WTC11 (cell line): ENCODE measurements around the gene PPP1R9A. TPM values are rescaled to one million over a fixed set of nuclear protein-coding genes. Genes with fewer than 3 reads are reported as not detected.

Experiments used
- ATAC-seq: fragments of 200-7000 bp; cut with Tn5 transposase; 2 replicates; pipeline ENCODE4 v1.10.0; 2021; ENCODE audit warnings: mild to moderate bottlenecking, moderate library complexity
- CTCF ChIA-PET: fragments of 300-600 bp; sonication (Branson Sonifier 250); formaldehyde crosslinking; loops from one replicate; lab custom pipeline; 2021; ENCODE audit warnings: antibody characterized with exemption; lab: Charles Lee
- POLR2A ChIA-PET: fragments of 350-600 bp; sonication (Branson Sonifier 250); formaldehyde crosslinking; loops from one replicate; lab custom pipeline; 2021; ENCODE audit warnings: antibody characterized with exemption; lab: Charles Lee
- DNase-seq: peaks from one replicate; pipeline ENCODE4 v3.0.0; 2021; ENCODE audit warnings: low spot score
- H3K27ac Mint-ChIP-seq: 2 replicates; pipeline ENCODE4 v1.8.0; 2021; ENCODE audit warnings: mixed read lengths
- H3K27me3 Mint-ChIP-seq: 2 replicates; pipeline ENCODE4 v1.8.0; 2021; ENCODE audit warnings: low read depth, mild to moderate bottlenecking, moderate library complexity, mixed read lengths
- H3K36me3 Mint-ChIP-seq: 2 replicates; pipeline ENCODE4 v1.8.0; 2021; ENCODE audit warnings: mixed read lengths
- H3K4me1 Mint-ChIP-seq: 2 replicates; pipeline ENCODE4 v1.8.0; 2022; ENCODE audit warnings: mixed read lengths
- H3K4me3 Mint-ChIP-seq: 2 replicates; pipeline ENCODE4 v1.8.0; 2021; ENCODE audit warnings: mild to moderate bottlenecking, moderate library complexity, mixed read lengths
- H3K9me3 Mint-ChIP-seq: 2 replicates; pipeline ENCODE4 v1.8.0; 2021; ENCODE audit warnings: mixed read lengths
- ESRRA ChIP-seq: sonication (generic); formaldehyde crosslinking; IDR thresholded peaks from 2 replicates; pipeline ENCODE4 v1.8.1; 2022; ENCODE audit warnings: mild to moderate bottlenecking, missing genetic modification reagents, borderline replicate concordance
- ETV6 ChIP-seq: sonication (generic); formaldehyde crosslinking; IDR thresholded peaks from 2 replicates; pipeline ENCODE4 v1.8.1; 2022; ENCODE audit warnings: mild to moderate bottlenecking, missing genetic modification reagents
- GABPB1 ChIP-seq: sonication (generic); formaldehyde crosslinking; IDR thresholded peaks from 2 replicates; pipeline ENCODE4 v1.8.1; 2023; ENCODE audit warnings: mild to moderate bottlenecking, missing genetic modification reagents
- NFYB ChIP-seq: sonication (generic); formaldehyde crosslinking; conservative IDR thresholded peaks from 2 replicates; pipeline ENCODE4 v1.8.0; 2022; ENCODE audit warnings: low read depth, missing genetic modification reagents
- OVOL2 ChIP-seq: fragments of 250-450 bp; sonication (Bioruptor Pico); IDR thresholded peaks from 2 replicates; pipeline ENCODE4 v1.9.0; 2021; ENCODE audit warnings: mild to moderate bottlenecking, borderline replicate concordance
- PRRX2 ChIP-seq: fragments of 250-450 bp; sonication (Bioruptor Pico); IDR thresholded peaks from 2 replicates; pipeline ENCODE4 v1.8.0; 2021; ENCODE audit warnings: mild to moderate bottlenecking
- ZNF671 ChIP-seq: fragments of 250-450 bp; sonication (Bioruptor Pico); IDR thresholded peaks from 2 replicates; pipeline ENCODE4 v1.8.0; 2021; ENCODE audit warnings: mild to moderate bottlenecking
- total RNA-seq: library from RNA; stranded (reverse); gene quantifications from 3 replicates; pipeline ENCODE4 v1.2.3, GENCODE V29; 2021
- TF ChIP-seq, protein P1 (sequence below): sonication (generic); formaldehyde crosslinking; IDR thresholded peaks from 2 replicates; pipeline ENCODE4 v1.8.1; 2023; ENCODE audit warnings: mild to moderate bottlenecking, missing genetic modification reagents, borderline replicate concordance
- TF ChIP-seq, protein P2 (sequence below): sonication (generic); formaldehyde crosslinking; IDR thresholded peaks from 2 replicates; pipeline ENCODE4 v1.8.1; 2023; ENCODE audit warnings: mild to moderate bottlenecking, missing genetic modification reagents, moderate library complexity
- TF ChIP-seq, protein P3 (sequence below): fragments of 250-450 bp; sonication (Bioruptor Pico); IDR thresholded peaks from 2 replicates; pipeline ENCODE4 v1.8.0; 2021; ENCODE audit warnings: mild to moderate bottlenecking
- TF ChIP-seq, protein P4 (sequence below): sonication (generic); formaldehyde crosslinking; IDR thresholded peaks from 2 replicates; pipeline ENCODE4 v1.8.0; 2022; ENCODE audit warnings: missing genetic modification reagents
- TF ChIP-seq, protein P5 (sequence below): sonication (generic); formaldehyde crosslinking; IDR thresholded peaks from 2 replicates; pipeline ENCODE4 v1.8.1; 2022; ENCODE audit warnings: low read depth, missing genetic modification reagents, borderline replicate concordance
- TF ChIP-seq, protein P6 (sequence below): sonication (generic); formaldehyde crosslinking; IDR thresholded peaks from 2 replicates; pipeline ENCODE4 v1.8.1; 2022; ENCODE audit warnings: missing genetic modification reagents, borderline replicate concordance
- TF ChIP-seq, protein P7 (sequence below): fragments of 250-450 bp; sonication (Bioruptor Pico); IDR thresholded peaks from 2 replicates; pipeline ENCODE4 v2.1.2; 2022; ENCODE audit warnings: mild to moderate bottlenecking, moderate library complexity
- TF ChIP-seq, protein P8 (sequence below): sonication (generic); formaldehyde crosslinking; IDR thresholded peaks from 2 replicates; pipeline ENCODE4 v1.8.0; 2023; ENCODE audit warnings: missing genetic modification reagents, mild to moderate bottlenecking, borderline replicate concordance

PPP1R9A gene
- total RNA-seq, 1 experiment from 2014 or later, result 16.8 TPM

DNA sequence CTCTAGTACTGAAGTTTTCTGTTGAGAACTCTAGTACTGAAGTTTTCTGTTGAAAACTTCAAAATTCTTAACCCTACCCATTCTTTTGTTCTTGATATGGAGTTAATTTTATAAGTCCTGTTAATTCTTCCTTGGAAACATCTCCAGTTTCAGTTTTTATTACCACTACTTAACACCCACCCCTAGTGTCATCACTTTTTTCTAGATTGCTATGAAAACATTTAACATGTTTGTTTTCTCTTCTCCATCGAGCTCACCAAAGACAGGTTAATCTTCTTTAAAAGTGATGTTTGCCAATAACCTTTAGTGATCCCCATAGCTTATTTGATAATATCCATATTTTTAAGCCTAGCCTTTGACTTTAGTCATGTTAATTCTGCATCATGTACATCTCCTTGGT, 147.9 kb downstream of the PPP1R9A start (continued):
- TF ChIP-seq, protein P1, sequence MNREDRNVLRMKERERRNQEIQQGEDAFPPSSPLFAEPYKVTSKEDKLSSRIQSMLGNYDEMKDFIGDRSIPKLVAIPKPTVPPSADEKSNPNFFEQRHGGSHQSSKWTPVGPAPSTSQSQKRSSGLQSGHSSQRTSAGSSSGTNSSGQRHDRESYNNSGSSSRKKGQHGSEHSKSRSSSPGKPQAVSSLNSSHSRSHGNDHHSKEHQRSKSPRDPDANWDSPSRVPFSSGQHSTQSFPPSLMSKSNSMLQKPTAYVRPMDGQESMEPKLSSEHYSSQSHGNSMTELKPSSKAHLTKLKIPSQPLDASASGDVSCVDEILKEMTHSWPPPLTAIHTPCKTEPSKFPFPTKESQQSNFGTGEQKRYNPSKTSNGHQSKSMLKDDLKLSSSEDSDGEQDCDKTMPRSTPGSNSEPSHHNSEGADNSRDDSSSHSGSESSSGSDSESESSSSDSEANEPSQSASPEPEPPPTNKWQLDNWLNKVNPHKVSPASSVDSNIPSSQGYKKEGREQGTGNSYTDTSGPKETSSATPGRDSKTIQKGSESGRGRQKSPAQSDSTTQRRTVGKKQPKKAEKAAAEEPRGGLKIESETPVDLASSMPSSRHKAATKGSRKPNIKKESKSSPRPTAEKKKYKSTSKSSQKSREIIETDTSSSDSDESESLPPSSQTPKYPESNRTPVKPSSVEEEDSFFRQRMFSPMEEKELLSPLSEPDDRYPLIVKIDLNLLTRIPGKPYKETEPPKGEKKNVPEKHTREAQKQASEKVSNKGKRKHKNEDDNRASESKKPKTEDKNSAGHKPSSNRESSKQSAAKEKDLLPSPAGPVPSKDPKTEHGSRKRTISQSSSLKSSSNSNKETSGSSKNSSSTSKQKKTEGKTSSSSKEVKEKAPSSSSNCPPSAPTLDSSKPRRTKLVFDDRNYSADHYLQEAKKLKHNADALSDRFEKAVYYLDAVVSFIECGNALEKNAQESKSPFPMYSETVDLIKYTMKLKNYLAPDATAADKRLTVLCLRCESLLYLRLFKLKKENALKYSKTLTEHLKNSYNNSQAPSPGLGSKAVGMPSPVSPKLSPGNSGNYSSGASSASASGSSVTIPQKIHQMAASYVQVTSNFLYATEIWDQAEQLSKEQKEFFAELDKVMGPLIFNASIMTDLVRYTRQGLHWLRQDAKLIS, result no peak
- TF ChIP-seq NFYB (CRISPR knock-in tag), result no peak
- TF ChIP-seq, protein P2, sequence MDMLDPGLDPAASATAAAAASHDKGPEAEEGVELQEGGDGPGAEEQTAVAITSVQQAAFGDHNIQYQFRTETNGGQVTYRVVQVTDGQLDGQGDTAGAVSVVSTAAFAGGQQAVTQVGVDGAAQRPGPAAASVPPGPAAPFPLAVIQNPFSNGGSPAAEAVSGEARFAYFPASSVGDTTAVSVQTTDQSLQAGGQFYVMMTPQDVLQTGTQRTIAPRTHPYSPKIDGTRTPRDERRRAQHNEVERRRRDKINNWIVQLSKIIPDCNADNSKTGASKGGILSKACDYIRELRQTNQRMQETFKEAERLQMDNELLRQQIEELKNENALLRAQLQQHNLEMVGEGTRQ (CRISPR knock-in tag), result no peak

DNA sequence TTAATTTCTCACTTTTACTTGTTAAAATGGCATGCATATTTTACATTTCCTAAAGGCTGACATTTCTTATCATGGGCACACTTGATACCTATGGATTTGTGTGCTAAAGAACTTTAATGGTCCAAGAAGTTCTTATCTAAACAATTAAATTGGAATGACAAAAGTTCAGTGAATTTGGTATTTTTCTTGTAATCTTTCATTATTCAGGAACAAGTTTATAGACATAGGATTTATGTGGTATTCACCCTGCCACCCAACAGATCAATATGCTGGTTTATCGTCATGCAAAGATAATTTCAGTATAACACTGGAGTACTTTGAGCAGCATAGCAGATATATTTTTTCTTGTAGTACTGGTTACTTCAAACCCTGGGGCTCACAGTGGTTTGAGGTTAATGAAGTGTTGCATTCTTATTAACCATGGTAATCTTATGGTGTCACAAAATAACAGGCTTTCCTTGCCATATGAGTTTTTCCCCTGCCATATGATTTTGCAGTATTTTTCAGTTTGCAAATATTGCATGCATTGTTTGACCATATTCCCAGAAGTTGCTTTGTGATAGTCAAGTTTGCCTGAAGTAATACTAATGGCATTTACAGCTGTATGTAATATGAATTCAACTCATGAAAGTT, 148.8 kb downstream of the PPP1R9A start:
- Mint-ChIP-seq H3K4me3 (no peak overlapping the region), H3K9me3 (peaks cover under 1% of the 10 kb centered on the region; the same call in 1 of the 2 replicates), H3K27me3 (no peaks in the 10 kb centered on the region), H3K36me3 (no peaks in the 10 kb centered on the region), H3K27ac (no peak overlapping the region), H3K4me1 (peaks cover 10% of the 10 kb centered on the region)
- no peak for DNase-seq
- no peak for ATAC-seq
- CTCF ChIA-PET, result no interaction called here
- POLR2A ChIA-PET, result no interaction called here
- TF ChIP-seq, protein P3, sequence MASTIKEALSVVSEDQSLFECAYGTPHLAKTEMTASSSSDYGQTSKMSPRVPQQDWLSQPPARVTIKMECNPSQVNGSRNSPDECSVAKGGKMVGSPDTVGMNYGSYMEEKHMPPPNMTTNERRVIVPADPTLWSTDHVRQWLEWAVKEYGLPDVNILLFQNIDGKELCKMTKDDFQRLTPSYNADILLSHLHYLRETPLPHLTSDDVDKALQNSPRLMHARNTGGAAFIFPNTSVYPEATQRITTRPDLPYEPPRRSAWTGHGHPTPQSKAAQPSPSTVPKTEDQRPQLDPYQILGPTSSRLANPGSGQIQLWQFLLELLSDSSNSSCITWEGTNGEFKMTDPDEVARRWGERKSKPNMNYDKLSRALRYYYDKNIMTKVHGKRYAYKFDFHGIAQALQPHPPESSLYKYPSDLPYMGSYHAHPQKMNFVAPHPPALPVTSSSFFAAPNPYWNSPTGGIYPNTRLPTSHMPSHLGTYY, result no peak
- TF ChIP-seq ESRRA (CRISPR knock-in tag), result no peak
- TF ChIP-seq PRRX2 (CRISPR knock-in tag), result no peak
- TF ChIP-seq, protein P4, sequence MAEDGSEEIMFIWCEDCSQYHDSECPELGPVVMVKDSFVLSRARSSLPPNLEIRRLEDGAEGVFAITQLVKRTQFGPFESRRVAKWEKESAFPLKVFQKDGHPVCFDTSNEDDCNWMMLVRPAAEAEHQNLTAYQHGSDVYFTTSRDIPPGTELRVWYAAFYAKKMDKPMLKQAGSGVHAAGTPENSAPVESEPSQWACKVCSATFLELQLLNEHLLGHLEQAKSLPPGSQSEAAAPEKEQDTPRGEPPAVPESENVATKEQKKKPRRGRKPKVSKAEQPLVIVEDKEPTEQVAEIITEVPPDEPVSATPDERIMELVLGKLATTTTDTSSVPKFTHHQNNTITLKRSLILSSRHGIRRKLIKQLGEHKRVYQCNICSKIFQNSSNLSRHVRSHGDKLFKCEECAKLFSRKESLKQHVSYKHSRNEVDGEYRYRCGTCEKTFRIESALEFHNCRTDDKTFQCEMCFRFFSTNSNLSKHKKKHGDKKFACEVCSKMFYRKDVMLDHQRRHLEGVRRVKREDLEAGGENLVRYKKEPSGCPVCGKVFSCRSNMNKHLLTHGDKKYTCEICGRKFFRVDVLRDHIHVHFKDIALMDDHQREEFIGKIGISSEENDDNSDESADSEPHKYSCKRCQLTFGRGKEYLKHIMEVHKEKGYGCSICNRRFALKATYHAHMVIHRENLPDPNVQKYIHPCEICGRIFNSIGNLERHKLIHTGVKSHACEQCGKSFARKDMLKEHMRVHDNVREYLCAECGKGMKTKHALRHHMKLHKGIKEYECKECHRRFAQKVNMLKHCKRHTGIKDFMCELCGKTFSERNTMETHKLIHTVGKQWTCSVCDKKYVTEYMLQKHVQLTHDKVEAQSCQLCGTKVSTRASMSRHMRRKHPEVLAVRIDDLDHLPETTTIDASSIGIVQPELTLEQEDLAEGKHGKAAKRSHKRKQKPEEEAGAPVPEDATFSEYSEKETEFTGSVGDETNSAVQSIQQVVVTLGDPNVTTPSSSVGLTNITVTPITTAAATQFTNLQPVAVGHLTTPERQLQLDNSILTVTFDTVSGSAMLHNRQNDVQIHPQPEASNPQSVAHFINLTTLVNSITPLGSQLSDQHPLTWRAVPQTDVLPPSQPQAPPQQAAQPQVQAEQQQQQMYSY (CRISPR knock-in tag), result no peak
- no peak for TF ChIP-seq ZNF671
- no peak for TF ChIP-seq ETV6 (CRISPR knock-in tag)
- TF ChIP-seq, protein P5, sequence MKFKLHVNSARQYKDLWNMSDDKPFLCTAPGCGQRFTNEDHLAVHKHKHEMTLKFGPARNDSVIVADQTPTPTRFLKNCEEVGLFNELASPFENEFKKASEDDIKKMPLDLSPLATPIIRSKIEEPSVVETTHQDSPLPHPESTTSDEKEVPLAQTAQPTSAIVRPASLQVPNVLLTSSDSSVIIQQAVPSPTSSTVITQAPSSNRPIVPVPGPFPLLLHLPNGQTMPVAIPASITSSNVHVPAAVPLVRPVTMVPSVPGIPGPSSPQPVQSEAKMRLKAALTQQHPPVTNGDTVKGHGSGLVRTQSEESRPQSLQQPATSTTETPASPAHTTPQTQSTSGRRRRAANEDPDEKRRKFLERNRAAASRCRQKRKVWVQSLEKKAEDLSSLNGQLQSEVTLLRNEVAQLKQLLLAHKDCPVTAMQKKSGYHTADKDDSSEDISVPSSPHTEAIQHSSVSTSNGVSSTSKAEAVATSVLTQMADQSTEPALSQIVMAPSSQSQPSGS (CRISPR knock-in tag), result no peak
- TF ChIP-seq, protein P6, sequence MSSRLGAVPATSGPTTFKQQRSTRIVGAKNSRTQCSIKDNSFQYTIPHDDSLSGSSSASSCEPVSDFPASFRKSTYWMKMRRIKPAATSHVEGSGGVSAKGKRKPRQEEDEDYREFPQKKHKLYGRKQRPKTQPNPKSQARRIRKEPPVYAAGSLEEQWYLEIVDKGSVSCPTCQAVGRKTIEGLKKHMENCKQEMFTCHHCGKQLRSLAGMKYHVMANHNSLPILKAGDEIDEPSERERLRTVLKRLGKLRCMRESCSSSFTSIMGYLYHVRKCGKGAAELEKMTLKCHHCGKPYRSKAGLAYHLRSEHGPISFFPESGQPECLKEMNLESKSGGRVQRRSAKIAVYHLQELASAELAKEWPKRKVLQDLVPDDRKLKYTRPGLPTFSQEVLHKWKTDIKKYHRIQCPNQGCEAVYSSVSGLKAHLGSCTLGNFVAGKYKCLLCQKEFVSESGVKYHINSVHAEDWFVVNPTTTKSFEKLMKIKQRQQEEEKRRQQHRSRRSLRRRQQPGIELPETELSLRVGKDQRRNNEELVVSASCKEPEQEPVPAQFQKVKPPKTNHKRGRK, result no peak
- TF ChIP-seq, protein P7, sequence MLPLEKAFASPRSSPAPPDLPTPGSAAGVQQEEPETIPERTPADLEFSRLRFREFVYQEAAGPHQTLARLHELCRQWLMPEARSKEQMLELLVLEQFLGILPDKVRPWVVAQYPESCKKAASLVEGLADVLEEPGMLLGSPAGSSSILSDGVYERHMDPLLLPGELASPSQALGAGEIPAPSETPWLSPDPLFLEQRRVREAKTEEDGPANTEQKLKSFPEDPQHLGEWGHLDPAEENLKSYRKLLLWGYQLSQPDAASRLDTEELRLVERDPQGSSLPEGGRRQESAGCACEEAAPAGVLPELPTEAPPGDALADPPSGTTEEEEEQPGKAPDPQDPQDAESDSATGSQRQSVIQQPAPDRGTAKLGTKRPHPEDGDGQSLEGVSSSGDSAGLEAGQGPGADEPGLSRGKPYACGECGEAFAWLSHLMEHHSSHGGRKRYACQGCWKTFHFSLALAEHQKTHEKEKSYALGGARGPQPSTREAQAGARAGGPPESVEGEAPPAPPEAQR (CRISPR knock-in tag), result no peak
- no peak for TF ChIP-seq OVOL2 (CRISPR knock-in tag)
- TF ChIP-seq, protein P8, sequence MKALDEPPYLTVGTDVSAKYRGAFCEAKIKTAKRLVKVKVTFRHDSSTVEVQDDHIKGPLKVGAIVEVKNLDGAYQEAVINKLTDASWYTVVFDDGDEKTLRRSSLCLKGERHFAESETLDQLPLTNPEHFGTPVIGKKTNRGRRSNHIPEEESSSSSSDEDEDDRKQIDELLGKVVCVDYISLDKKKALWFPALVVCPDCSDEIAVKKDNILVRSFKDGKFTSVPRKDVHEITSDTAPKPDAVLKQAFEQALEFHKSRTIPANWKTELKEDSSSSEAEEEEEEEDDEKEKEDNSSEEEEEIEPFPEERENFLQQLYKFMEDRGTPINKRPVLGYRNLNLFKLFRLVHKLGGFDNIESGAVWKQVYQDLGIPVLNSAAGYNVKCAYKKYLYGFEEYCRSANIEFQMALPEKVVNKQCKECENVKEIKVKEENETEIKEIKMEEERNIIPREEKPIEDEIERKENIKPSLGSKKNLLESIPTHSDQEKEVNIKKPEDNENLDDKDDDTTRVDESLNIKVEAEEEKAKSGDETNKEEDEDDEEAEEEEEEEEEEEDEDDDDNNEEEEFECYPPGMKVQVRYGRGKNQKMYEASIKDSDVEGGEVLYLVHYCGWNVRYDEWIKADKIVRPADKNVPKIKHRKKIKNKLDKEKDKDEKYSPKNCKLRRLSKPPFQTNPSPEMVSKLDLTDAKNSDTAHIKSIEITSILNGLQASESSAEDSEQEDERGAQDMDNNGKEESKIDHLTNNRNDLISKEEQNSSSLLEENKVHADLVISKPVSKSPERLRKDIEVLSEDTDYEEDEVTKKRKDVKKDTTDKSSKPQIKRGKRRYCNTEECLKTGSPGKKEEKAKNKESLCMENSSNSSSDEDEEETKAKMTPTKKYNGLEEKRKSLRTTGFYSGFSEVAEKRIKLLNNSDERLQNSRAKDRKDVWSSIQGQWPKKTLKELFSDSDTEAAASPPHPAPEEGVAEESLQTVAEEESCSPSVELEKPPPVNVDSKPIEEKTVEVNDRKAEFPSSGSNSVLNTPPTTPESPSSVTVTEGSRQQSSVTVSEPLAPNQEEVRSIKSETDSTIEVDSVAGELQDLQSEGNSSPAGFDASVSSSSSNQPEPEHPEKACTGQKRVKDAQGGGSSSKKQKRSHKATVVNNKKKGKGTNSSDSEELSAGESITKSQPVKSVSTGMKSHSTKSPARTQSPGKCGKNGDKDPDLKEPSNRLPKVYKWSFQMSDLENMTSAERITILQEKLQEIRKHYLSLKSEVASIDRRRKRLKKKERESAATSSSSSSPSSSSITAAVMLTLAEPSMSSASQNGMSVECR (CRISPR knock-in tag), result no peak
- no peak for TF ChIP-seq GABPB1 (CRISPR knock-in tag)
